ENCODE measurements around the gene SUCLG1.

The SUCLG1 gene

GRCh38 chr2:84461310-84461709 is 2.2 kb upstream of the SUCLG1 start:
- DNase-seq (ENCODE audit: low spot score) (no peak), FAIRE-seq (no peak)

DNA sequence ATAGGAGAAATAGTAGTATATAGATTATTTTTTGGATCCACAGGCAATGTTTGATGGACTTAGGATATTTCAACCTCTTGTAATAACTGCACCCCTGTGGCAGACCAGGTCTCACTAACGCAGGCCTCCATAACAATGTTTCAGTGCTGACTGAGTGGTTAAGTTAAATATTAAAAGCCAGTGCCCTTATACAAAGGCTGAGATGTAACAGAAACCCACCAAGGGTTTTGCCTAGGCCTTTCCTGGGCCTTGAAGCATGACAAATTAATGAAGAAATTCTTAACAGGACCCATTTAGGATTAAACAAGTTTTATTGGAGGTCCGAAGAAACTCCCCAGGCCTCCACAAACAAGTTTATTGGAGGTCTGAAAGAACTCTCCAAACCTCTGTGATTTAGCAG is 1.6 kb upstream of the SUCLG1 start:
- FAIRE-seq (no peak), DNase-seq (ENCODE audit: low spot score) (no peak)

GRCh38 chr2:84459944-84460429 is 907 bp upstream of the SUCLG1 start:
- FAIRE-seq (no peak), DNase-seq (ENCODE audit: low spot score) (peak; percentile 14)

DNA sequence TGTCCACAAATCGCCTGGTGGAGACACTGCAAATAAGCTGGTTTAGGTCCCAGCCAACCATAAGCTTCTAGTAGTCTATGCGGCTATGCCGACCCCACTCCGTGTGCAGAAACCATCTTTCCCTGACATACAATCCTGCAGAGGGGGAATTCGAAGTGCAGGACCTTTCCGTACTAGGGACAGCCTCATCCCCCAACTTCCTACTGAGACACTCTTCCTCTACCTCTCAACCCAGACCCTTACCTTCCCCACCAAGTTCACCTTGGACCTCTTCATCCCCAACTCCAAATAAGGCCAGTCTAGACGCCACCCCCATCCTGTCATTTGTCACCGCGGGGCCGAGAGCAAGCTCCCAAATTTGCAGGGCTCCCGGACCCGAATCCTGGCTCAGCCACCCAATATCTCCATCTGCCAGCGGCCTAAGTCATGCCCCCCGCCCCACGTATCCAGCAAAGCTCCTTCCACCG is 496 bp downstream of the SUCLG1 start:
- DNase-seq (ENCODE audit: low spot score): peak; percentile 6
- FAIRE-seq: no peak

DNA sequence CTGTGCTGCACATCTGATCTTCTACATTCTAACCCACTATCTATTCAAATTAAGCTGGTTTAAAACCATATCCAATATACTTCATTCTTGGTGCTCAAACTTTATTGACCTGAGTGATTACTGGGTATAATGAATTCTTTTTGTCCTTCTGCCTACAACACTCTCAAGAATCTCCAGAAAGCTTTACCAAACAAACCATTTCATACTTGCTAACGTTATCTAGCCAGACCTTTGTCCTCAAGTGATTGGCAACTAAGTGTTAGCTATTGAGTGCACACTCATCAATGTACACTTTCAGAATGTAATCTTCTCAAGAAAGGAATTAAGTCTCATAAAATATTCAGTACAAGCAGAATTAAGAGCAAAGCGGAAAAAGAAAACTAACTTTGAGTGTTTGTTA is 1.4 kb downstream of the SUCLG1 start:
- FAIRE-seq (no peak), DNase-seq (ENCODE audit: low spot score) (no peak)

GRCh38 chr2:84456156-84456555 is 2.9 kb downstream of the SUCLG1 start:
- no peak for DNase-seq (ENCODE audit: low spot score)
- FAIRE-seq: no peak

DNA sequence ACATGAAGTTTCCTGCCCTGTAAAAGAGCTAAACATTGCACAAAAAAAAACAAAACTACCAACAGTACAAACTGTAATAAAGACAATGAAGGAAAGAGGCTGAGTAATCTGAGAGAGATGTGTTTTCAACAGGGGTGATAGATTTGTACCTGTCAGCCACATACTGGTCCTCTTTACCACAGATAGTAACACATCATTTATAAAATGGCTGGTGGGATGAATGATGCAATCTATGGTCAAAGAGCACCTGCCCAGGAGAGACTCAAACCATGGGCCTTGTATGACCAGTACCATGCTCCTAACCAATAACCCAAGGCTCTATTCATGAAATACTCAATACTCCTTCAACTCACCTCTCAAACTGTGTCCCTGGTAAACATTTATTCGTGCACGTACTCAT is 4.5 kb downstream of the SUCLG1 start:
- FAIRE-seq (no peak), DNase-seq (ENCODE audit: low spot score) (no peak)

- no peak for DNase-seq (ENCODE audit: low spot score)
- FAIRE-seq: no peak
Observed at GRCh38 chr2:84452624-84453023, 6.5 kb downstream of the SUCLG1 start.

- DNase-seq (ENCODE audit: low spot score): no peak
- no peak for FAIRE-seq
Observed at GRCh38 chr2:84451579-84451978, 7.5 kb downstream of the SUCLG1 start.

GRCh38 chr2:84450288-84451227 is 8.5 kb downstream of the SUCLG1 start:
- FAIRE-seq (no peak), DNase-seq (ENCODE audit: low spot score) (no peak)

GRCh38 chr2:84449711-84450110 is 9.4 kb downstream of the SUCLG1 start:
- FAIRE-seq (no peak), DNase-seq (ENCODE audit: low spot score) (no peak)

DNA sequence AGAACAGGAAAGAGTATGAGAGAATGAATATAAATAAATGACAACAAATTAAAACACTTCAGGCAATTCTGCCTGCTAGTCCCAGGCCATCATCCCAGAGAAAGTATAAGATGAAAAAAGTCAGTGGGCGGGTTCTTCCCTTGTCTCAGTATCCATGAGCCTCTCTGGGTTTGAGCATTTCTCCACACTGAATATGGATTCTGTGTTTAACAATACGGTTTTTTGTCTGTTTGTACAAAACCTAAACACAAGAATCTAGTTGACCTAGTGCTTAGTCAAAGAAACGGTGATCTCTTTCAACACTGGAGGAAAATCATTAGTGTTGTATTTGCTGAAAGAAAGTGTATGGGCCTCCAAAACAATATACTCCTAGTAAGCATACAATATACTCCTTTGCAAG is 10.0 kb downstream of the SUCLG1 start:
- no peak for DNase-seq (ENCODE audit: low spot score)
- FAIRE-seq: no peak

GRCh38 chr2:84443477-84443876 is 15.6 kb downstream of the SUCLG1 start:
- DNase-seq (ENCODE audit: low spot score): no peak
- no peak for FAIRE-seq

GRCh38 chr2:84442888-84443287 is 16.2 kb downstream of the SUCLG1 start:
- DNase-seq (ENCODE audit: low spot score) (no peak), FAIRE-seq (no peak)

- FAIRE-seq: no peak
- DNase-seq (ENCODE audit: low spot score): no peak
Observed at GRCh38 chr2:84441505-84441904, 17.6 kb downstream of the SUCLG1 start.

GRCh38 chr2:84441036-84441435 is 18.0 kb downstream of the SUCLG1 start:
- no peak for DNase-seq (ENCODE audit: low spot score)
- FAIRE-seq: no peak

DNA sequence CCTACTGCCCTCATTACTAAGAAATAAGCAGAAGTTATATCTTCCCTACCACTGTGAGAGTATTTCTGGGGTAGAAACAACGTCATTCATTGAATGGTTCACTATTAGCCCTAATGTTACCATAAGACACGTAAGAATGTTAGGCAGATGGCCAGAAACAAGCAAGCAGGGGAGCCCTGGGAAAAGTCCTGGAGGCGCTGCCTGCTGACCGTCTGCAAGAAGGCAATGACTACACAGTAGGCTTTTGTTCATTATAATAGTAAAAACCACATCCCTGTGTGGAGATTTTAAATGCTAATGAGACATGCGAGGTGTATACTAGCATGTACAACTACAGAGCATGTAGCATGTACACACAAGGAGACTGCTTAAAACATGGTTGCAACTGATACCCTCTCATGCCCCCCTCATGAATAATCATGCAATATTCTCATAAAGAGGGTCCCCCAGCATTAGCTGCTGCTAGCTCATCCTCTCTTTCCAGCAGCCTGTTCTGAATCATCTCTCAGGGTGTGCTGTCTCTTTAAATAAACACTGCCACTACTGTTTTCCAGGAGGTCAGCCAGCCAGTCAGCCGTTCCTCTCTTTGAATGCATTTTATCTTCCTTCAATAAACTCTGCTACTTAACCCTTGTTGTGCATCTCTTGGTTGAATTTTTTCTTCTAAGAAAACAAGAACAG is 23.6 kb downstream of the SUCLG1 start:
- DNase-seq (ENCODE audit: low spot score) (no peak), FAIRE-seq (no peak)

- DNase-seq (ENCODE audit: low spot score) (no peak), FAIRE-seq (no peak)
Observed at GRCh38 chr2:84429328-84429727, 29.8 kb downstream of the SUCLG1 start.

GRCh38 chr2:84427235-84428138 is 31.6 kb downstream of the SUCLG1 start:
- FAIRE-seq: no peak
- DNase-seq (ENCODE audit: low spot score): no peak

GRCh38 chr2:84425310-84425709 is 33.8 kb downstream of the SUCLG1 start:
- DNase-seq (ENCODE audit: low spot score) (no peak), FAIRE-seq (no peak)

DNA sequence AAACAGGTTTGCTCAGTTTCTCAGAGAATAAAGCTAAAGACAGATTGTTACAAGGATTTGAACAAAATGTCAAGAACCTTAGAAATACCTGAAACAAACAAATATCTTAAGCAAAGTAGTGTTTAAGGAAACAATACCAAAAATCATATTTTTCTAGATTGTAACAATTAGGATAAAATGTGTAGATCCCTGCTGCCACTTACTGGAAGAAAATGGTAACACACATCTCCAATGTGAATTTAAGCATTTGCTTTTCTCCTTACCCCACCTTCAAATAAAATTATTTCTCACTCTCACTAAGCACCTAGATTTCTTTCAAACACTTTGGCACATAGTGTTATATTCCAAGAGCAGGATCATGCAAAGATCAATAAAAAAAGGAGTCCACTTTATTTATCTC is 34.9 kb downstream of the SUCLG1 start:
- DNase-seq (ENCODE audit: low spot score) (peak; percentile 11), FAIRE-seq (no peak)
